NCI-H510A (cell line): Measurements from ENCODE around the gene DELE1.

Experiments used
- DNase-seq: peaks from one replicate; lab custom pipeline; 2025; lab: John Stamatoyannopoulos, UW

The DELE1 gene

GRCh38 chr5:141926434-141926833 lies 2.8 kb downstream of the DELE1 start:
- no peak for DNase-seq

- DNase-seq: no peak
Measured at GRCh38 chr5:141928051-141928450, 4.4 kb downstream of the DELE1 start.

GRCh38 chr5:141929398-141930058 lies 5.9 kb downstream of the DELE1 start:
- DNase-seq: no peak

- DNase-seq: no peak
Measured at GRCh38 chr5:141931694-141932093, 8.0 kb downstream of the DELE1 start.

- DNase-seq: no peak
Measured at GRCh38 chr5:141933151-141933550, 9.5 kb downstream of the DELE1 start.

GRCh38 chr5:141934099-141934844 lies 10.6 kb downstream of the DELE1 start:
- DNase-seq: peak; percentile 38

GRCh38 chr5:141935538-141935937 lies 11.9 kb downstream of the DELE1 start:
- no peak for DNase-seq

GRCh38 chr5:141940695-141941271 lies 17.1 kb downstream of the DELE1 start:
- DNase-seq: no peak

GRCh38 chr5:141941307-141941706 lies 17.6 kb downstream of the DELE1 start:
- DNase-seq: no peak

- no peak for DNase-seq
Measured at GRCh38 chr5:141941779-141942178, 18.1 kb downstream of the DELE1 start.

GRCh38 chr5:141942185-141942857 lies 18.6 kb downstream of the DELE1 start:
- DNase-seq: no peak

- no peak for DNase-seq
Measured at GRCh38 chr5:141944076-141944475, 20.4 kb downstream of the DELE1 start.

GRCh38 chr5:141945511-141946051 lies 21.9 kb downstream of the DELE1 start:
- DNase-seq: no peak

- no peak for DNase-seq
Measured at GRCh38 chr5:141947316-141947715, 23.6 kb downstream of the DELE1 start.

- DNase-seq: no peak
Measured at GRCh38 chr5:141948812-141949211, 25.1 kb downstream of the DELE1 start.

GRCh38 chr5:141949511-141949910 lies 25.8 kb downstream of the DELE1 start:
- DNase-seq: no peak

GRCh38 chr5:141950207-141951005 lies 26.7 kb downstream of the DELE1 start:
- DNase-seq: no peak

GRCh38 chr5:141951332-141951781 lies 27.7 kb downstream of the DELE1 start:
- no peak for DNase-seq

GRCh38 chr5:141952020-141952419 lies 28.3 kb downstream of the DELE1 start:
- DNase-seq: no peak

GRCh38 chr5:141954194-141954593 lies 30.5 kb downstream of the DELE1 start:
- no peak for DNase-seq

GRCh38 chr5:141957367-141957996 lies 33.8 kb downstream of the DELE1 start:
- peak; percentile 17 for DNase-seq
